ENCODE measurements around the gene TTLL8.

Gene TTLL8

GRCh38 chr22:50064453-50064852 is 6.4 kb upstream of the TTLL8 start:
- DNase-seq (ENCODE audit: extremely low spot score), result no peak
- TF ChIP-seq SUZ12 (IDR thresholded peaks at IDR 0.05) (no peak), ARNT (IDR thresholded peaks at IDR 0.05) (no peak), LEF1 (IDR thresholded peaks at IDR 0.05; ENCODE audit: borderline replicate concordance) (no peak), FOXM1 (IDR thresholded peaks at IDR 0.05; ENCODE audit: borderline replicate concordance) (no peak), L3MBTL2 (conservative IDR thresholded peaks at IDR 0.05) (no peak), SP1 (IDR thresholded peaks at IDR 0.05) (no peak), ELF4 (IDR thresholded peaks at IDR 0.05) (no peak), BHLHE40 (IDR thresholded peaks at IDR 0.05; ENCODE audit: borderline replicate concordance) (no peak), ZNF384 (IDR thresholded peaks at IDR 0.05) (no peak), HDGF (IDR thresholded peaks at IDR 0.05; ENCODE audit: borderline replicate concordance) (no peak), FOXA1 (IDR thresholded peaks at IDR 0.05) (no peak), NFRKB (IDR thresholded peaks at IDR 0.05) (no peak), FOXK2 (IDR thresholded peaks at IDR 0.05) (no peak), CTBP1 (IDR thresholded peaks at IDR 0.05; ENCODE audit: borderline replicate concordance) (no peak)
- TF ChIP-seq, protein P1, sequence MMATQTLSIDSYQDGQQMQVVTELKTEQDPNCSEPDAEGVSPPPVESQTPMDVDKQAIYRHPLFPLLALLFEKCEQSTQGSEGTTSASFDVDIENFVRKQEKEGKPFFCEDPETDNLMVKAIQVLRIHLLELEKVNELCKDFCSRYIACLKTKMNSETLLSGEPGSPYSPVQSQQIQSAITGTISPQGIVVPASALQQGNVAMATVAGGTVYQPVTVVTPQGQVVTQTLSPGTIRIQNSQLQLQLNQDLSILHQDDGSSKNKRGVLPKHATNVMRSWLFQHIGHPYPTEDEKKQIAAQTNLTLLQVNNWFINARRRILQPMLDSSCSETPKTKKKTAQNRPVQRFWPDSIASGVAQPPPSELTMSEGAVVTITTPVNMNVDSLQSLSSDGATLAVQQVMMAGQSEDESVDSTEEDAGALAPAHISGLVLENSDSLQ (IDR thresholded peaks at IDR 0.05), result no peak
- CTCF ChIA-PET, result interaction anchor here (1.7 kb wide), 1 partner anchor 34 kb away, joined by 4 read pairs; no protein-coding TSS in a partner anchor
- POLR2A ChIA-PET, result no interaction called here

GRCh38 chr22:50063589-50064393 is 5.7 kb upstream of the TTLL8 start:
- POLR2A ChIA-PET, result no interaction called here
- DNase-seq (ENCODE audit: extremely low spot score), result no peak
- TF ChIP-seq, protein P1 (IDR thresholded peaks at IDR 0.05), result no peak
- TF ChIP-seq FOXA1 (IDR thresholded peaks at IDR 0.05), result no peak
- no peak for TF ChIP-seq ARNT (IDR thresholded peaks at IDR 0.05)
- TF ChIP-seq LEF1 (IDR thresholded peaks at IDR 0.05; ENCODE audit: borderline replicate concordance), result no peak
- CTCF ChIA-PET, result no interaction called here

DNA sequence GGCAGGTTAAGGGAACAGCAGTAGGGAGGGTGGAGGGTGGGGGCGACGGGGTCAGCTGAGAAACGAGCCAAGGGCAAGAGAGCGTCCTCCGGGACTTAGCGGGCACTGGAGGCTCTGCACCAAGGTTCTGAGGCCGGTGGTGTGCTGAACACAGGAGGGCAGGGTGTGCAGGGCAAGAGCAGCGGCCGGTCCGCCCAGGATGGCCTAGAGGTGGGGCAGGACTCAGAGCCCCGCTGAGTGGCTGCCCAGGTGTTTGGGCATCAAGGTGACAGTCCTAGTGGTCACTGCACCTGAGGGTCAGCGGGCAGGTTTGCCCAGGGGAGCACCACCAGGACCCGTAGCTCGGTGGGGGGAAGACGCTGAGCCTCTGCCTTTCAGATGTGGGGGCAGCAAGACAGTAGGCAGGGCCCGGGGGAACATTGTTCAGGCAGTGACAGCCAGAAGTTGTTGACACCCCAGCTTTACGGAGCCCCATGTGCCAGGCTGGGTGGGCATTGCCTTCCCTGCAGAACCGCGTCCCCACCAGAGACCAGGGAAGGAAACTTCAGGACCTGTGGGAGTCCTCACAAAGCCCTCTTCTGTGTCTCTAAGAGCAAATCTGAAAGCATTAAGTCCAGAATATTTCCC is 4.5 kb upstream of the TTLL8 start:
- POLR2A ChIA-PET, result no interaction called here

GRCh38 chr22:50061824-50062355 is 3.8 kb upstream of the TTLL8 start:
- ChIA-PET CTCF (no interaction called here), POLR2A (no interaction called here)
- TF ChIP-seq ELF4 (IDR thresholded peaks at IDR 0.05) (no peak), SUZ12 (IDR thresholded peaks at IDR 0.05) (no peak), FOXK2 (IDR thresholded peaks at IDR 0.05) (no peak), SP1 (IDR thresholded peaks at IDR 0.05) (no peak), FOXA1 (IDR thresholded peaks at IDR 0.05) (no peak), NFRKB (IDR thresholded peaks at IDR 0.05) (no peak), TARDBP (IDR thresholded peaks at IDR 0.05) (no peak)
- DNase-seq (ENCODE audit: extremely low spot score), result no peak

More for the DNA sequence above, 4.5 kb upstream of the TTLL8 start:
- no peak for DNase-seq (ENCODE audit: extremely low spot score)
- TF ChIP-seq SUZ12 (IDR thresholded peaks at IDR 0.05) (no peak), NFRKB (IDR thresholded peaks at IDR 0.05) (no peak)
- CTCF ChIA-PET, result no interaction called here

GRCh38 chr22:50061141-50061823 is 3.2 kb upstream of the TTLL8 start:
- TF ChIP-seq CTBP1 (IDR thresholded peaks at IDR 0.05; ENCODE audit: borderline replicate concordance), result no peak
- TF ChIP-seq FOXM1 (IDR thresholded peaks at IDR 0.05; ENCODE audit: borderline replicate concordance), result no peak
- no peak for TF ChIP-seq SP1 (IDR thresholded peaks at IDR 0.05)
- no peak for TF ChIP-seq ZNF384 (IDR thresholded peaks at IDR 0.05)
- TF ChIP-seq ARNT (IDR thresholded peaks at IDR 0.05), result no peak
- no peak for TF ChIP-seq L3MBTL2 (conservative IDR thresholded peaks at IDR 0.05)
- no peak for TF ChIP-seq TARDBP (IDR thresholded peaks at IDR 0.05)
- TF ChIP-seq FOXK2 (IDR thresholded peaks at IDR 0.05), result no peak
- TF ChIP-seq BHLHE40 (IDR thresholded peaks at IDR 0.05; ENCODE audit: borderline replicate concordance), result no peak
- no peak for TF ChIP-seq ELF4 (IDR thresholded peaks at IDR 0.05)
- no peak for TF ChIP-seq HDGF (IDR thresholded peaks at IDR 0.05; ENCODE audit: borderline replicate concordance)
- TF ChIP-seq SUZ12 (IDR thresholded peaks at IDR 0.05), result no peak
- TF ChIP-seq NFRKB (IDR thresholded peaks at IDR 0.05), result no peak
- TF ChIP-seq, protein P1 (IDR thresholded peaks at IDR 0.05), result no peak
- no peak for TF ChIP-seq FOXA1 (IDR thresholded peaks at IDR 0.05)
- no peak for TF ChIP-seq LEF1 (IDR thresholded peaks at IDR 0.05; ENCODE audit: borderline replicate concordance)
- POLR2A ChIA-PET, result no interaction called here
- CTCF ChIA-PET, result no interaction called here
- no peak for DNase-seq (ENCODE audit: extremely low spot score)
